Epithelial cell of esophagus (primary cell): Measurements from ENCODE around the gene ADORA1.

Experiments used
- DNase-seq: peaks from one replicate; pipeline ENCODE4 v3.0.0; 2010; ENCODE audit warnings: low read depth
- H3K4me3 ChIP-seq: 2 replicates; pipeline ENCODE4 v1.5.1; 2011; ENCODE audit warnings: mild to moderate bottlenecking, low read length, control low read depth
- CTCF ChIP-seq: IDR thresholded peaks from 2 replicates; pipeline ENCODE4 v1.5.1; 2011; ENCODE audit warnings: low read depth, mild to moderate bottlenecking, low read length, control low read depth, inconsistent platforms; ENCODE audit not compliant: insufficient read depth; ENCODE audit errors: missing control alignments

Gene ADORA1

GRCh38 chr1:203174324-203174985 lies 46.9 kb downstream of the ADORA1 start:
- DNase-seq, result no peak
- no peak overlapping the region for H3K4me3 ChIP-seq
- TF ChIP-seq CTCF, result no peak

GRCh38 chr1:203175237-203175826 lies 47.8 kb downstream of the ADORA1 start, which contains the start of gene MYBPH:
Gene MYBPH (minus strand): TSS chr1:203175826. CDS start chr1:203175755, 71 bp downstream.
- TF ChIP-seq CTCF, result no peak
- DNase-seq, result no peak
- no peak within 1 kb of the TSS for H3K4me3 ChIP-seq

- no peak for TF ChIP-seq CTCF
- no peak overlapping the region for H3K4me3 ChIP-seq
- DNase-seq, result no peak
These were observed 48.3 kb downstream of the ADORA1 start for GRCh38 chr1:203175827-203176241.

GRCh38 chr1:203176273-203177035 lies 48.9 kb downstream of the ADORA1 start:
- no peak overlapping the region for H3K4me3 ChIP-seq
- TF ChIP-seq CTCF, result no peak
- DNase-seq, result no peak

GRCh38 chr1:203177036-203177405 lies 49.5 kb downstream of the ADORA1 start:
- no peak for DNase-seq
- TF ChIP-seq CTCF, result no peak
- no peak overlapping the region for H3K4me3 ChIP-seq

GRCh38 chr1:203177470-203178039 lies 50.0 kb downstream of the ADORA1 start:
- DNase-seq, result peak; percentile 29
- TF ChIP-seq CTCF, result no peak

More at GRCh38 chr1:203177470-203178039, 50.0 kb downstream of the ADORA1 start:
- no peak overlapping the region for H3K4me3 ChIP-seq
